Fibroblast of villous mesenchyme (primary cell): Measurements from ENCODE around the gene FAN1. TPM values are rescaled to one million over a fixed set of nuclear protein-coding genes. Genes with fewer than 3 reads are reported as not detected.
A peak's percentile ranks its signal among the peaks of the same experiment; 100 is the strongest.
"Not testable (repeated sequence)": the region's sequence is repeated elsewhere in the genome, so short reads cannot be mapped to it uniquely, and the experiment has no call there.

ENCODE experiments used
- DNase-seq: peaks from one replicate; pipeline ENCODE4 v3.0.0-alpha.2; 2010; ENCODE audit warnings: low read depth
- H3K4me3 ChIP-seq: 2 replicates; pipeline ENCODE4 v1.5.1; 2011; ENCODE audit warnings: low read depth, mild to moderate bottlenecking, low read length
- CTCF ChIP-seq: IDR thresholded peaks from 2 replicates; pipeline ENCODE4 v1.5.1; 2012; ENCODE audit warnings: low read depth, mild to moderate bottlenecking, low read length; ENCODE audit not compliant: insufficient read depth
- total RNA-seq: library from RNA; depleted of rRNA; stranded (reverse); fragments of >200 nt; gene quantifications from 2 replicates; pipeline ENCODE4 v1.2.3, GENCODE V29; 2012

Gene FAN1
- total RNA-seq, 1 donor: 19.9 TPM

- H3K4me3 ChIP-seq: no peak overlapping the region
- no peak for TF ChIP-seq CTCF
- no peak for DNase-seq
These were observed 25.2 kb upstream of the FAN1 start for GRCh38 chr15:30878515-30878914.

GRCh38 chr15:30882849-30883433 lies 20.8 kb upstream of the FAN1 start:
- TF ChIP-seq CTCF: no peak
- no peak for DNase-seq
- no peak overlapping the region for H3K4me3 ChIP-seq

- H3K4me3 ChIP-seq, DNase-seq: not testable (repeated sequence)
These were observed 20.0 kb upstream of the FAN1 start for GRCh38 chr15:30883666-30884065.

GRCh38 chr15:30885814-30886213 lies 17.9 kb upstream of the FAN1 start:
- DNase-seq: peak; percentile 26
- no peak overlapping the region for H3K4me3 ChIP-seq
- TF ChIP-seq CTCF: no peak

- no peak for DNase-seq
- no peak for TF ChIP-seq CTCF
- H3K4me3 ChIP-seq: no peak overlapping the region
These were observed 14.5 kb upstream of the FAN1 start for GRCh38 chr15:30889196-30889595.

GRCh38 chr15:30895461-30896210 lies 8.1 kb upstream of the FAN1 start:
- TF ChIP-seq CTCF: no peak
- DNase-seq: no peak
- H3K4me3 ChIP-seq: no peak overlapping the region

- DNase-seq: no peak
- TF ChIP-seq CTCF: no peak
- no peak overlapping the region for H3K4me3 ChIP-seq
These were observed 7.5 kb upstream of the FAN1 start for GRCh38 chr15:30896211-30896606.
